ENCODE measurements around the gene SFSWAP.

The SFSWAP gene

GRCh38 chr12:131840643-131841416 lies 129.9 kb downstream of the SFSWAP start:
- no peak for ATAC-seq
- TF ChIP-seq POU6F1 (CRISPR knock-in tag; IDR thresholded peaks at IDR 0.05; ENCODE audit: borderline replicate concordance, low read depth) (no peak), ZC3H10 (CRISPR knock-in tag; IDR thresholded peaks at IDR 0.05) (no peak), RARB (CRISPR knock-in tag; IDR thresholded peaks at IDR 0.05) (no peak), CSRNP3 (CRISPR knock-in tag; IDR thresholded peaks at IDR 0.05) (no peak), PPARA (CRISPR knock-in tag; IDR thresholded peaks at IDR 0.05; ENCODE audit: borderline replicate concordance) (no peak), TOX (CRISPR knock-in tag; IDR thresholded peaks at IDR 0.05; ENCODE audit: borderline replicate concordance) (no peak), ARNTL (CRISPR knock-in tag; IDR thresholded peaks at IDR 0.05; ENCODE audit: borderline replicate concordance, low read depth) (no peak)

GRCh38 chr12:131841547-131841946 lies 130.7 kb downstream of the SFSWAP start:
- no peak for TF ChIP-seq ZC3H10 (CRISPR knock-in tag; IDR thresholded peaks at IDR 0.05)
- TF ChIP-seq ZNF70 (CRISPR knock-in tag; IDR thresholded peaks at IDR 0.05) = no peak
- TF ChIP-seq ISL1 (CRISPR knock-in tag; IDR thresholded peaks at IDR 0.05) = no peak
- no peak for TF ChIP-seq CSRNP3 (CRISPR knock-in tag; IDR thresholded peaks at IDR 0.05)
- no peak for TF ChIP-seq BACH2 (CRISPR knock-in tag; IDR thresholded peaks at IDR 0.05; ENCODE audit: borderline replicate concordance)
- no peak for TF ChIP-seq ZFP30 (CRISPR knock-in tag; IDR thresholded peaks at IDR 0.05)
- no peak for TF ChIP-seq TOX (CRISPR knock-in tag; IDR thresholded peaks at IDR 0.05; ENCODE audit: borderline replicate concordance)
- no peak for TF ChIP-seq OSR1 (CRISPR knock-in tag; IDR thresholded peaks at IDR 0.05)
- TF ChIP-seq ARNTL (CRISPR knock-in tag; IDR thresholded peaks at IDR 0.05; ENCODE audit: borderline replicate concordance, low read depth) = no peak
- no peak for TF ChIP-seq PATZ1 (CRISPR knock-in tag; IDR thresholded peaks at IDR 0.05; ENCODE audit: borderline replicate concordance)
- TF ChIP-seq CREB5 (CRISPR knock-in tag; IDR thresholded peaks at IDR 0.05; ENCODE audit: low read depth) = no peak
- TF ChIP-seq TSHZ2 (CRISPR knock-in tag; IDR thresholded peaks at IDR 0.05) = no peak
- no peak for TF ChIP-seq TCF4 (CRISPR knock-in tag; IDR thresholded peaks at IDR 0.05; ENCODE audit: borderline replicate concordance)
- no peak for TF ChIP-seq ZNF565 (CRISPR knock-in tag; conservative IDR thresholded peaks at IDR 0.05; ENCODE audit: low read depth)
- no peak for TF ChIP-seq ZFP3 (CRISPR knock-in tag; IDR thresholded peaks at IDR 0.05)
- ATAC-seq = no peak

Data from SK-N-SH treated with all-trans-retinoic acid at 6 μM for 48 hours (cell line).